Parietal lobe (tissue), 1 donor: ENCODE measurements around the gene H3-3A. TPM values are rescaled to one million over a fixed set of nuclear protein-coding genes. Genes with fewer than 3 reads are reported as not detected.

Experiments used
- total RNA-seq: library from RNA; depleted of rRNA; stranded (reverse); fragments of >200 nt; gene quantifications from one replicate; pipeline ENCODE4 v1.2.3, GENCODE V29; 2014

Gene H3-3A
- total RNA-seq, result 311 TPM

DNA sequence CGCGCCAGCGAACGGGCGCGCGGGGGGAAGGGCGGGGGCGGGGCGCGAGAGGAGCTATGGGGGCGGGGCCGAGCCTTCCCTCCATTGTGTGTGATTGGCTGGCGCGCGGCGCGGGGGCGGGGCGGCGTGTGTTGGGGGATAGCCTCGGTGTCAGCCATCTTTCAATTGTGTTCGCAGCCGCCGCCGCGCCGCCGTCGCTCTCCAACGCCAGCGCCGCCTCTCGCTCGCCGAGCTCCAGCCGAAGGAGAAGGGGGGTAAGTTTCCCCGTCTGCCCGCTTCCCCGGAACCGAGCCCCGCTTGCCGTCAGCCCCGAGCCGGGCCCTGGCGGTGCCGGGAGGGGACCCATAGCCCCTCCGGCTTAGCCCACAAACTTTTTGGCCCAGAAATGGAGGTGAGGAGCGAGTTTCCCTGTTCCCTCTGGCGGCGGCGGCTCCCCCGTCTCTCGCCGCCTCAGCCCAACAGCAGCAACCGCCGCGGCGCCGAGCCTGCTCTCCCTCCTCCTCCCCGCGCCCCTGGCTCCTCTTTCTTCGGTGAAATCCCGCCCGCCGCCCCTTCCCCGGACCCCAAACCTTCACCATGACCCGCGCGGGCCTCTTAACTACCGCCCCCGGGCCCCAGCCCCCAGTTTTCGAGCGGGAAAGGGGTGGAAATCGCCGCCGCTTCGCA lies at the start of gene H3-3A:
H3-3A (plus strand) TSS at position 159 of the 666 bp plus-strand sequence. CDS start 1,636 bp downstream, outside the sequence.

Other genes with a start within 250 kb of the H3-3A start
- 4.4 TPM for gene TMEM63A, start 180.3 kb upstream of the H3-3A start, total RNA-seq
- gene LEFTY1, start 173.6 kb upstream of the H3-3A start, total RNA-seq, result not detected
- gene PYCR2, start 138.5 kb upstream of the H3-3A start, total RNA-seq, result 21.9 TPM
- gene LEFTY2, start 121.5 kb upstream of the H3-3A start, total RNA-seq, result not detected
- gene SDE2, start 63.4 kb upstream of the H3-3A start, total RNA-seq, result 21.9 TPM
- 37.2 TPM for gene ACBD3, start 124.0 kb downstream of the H3-3A start, total RNA-seq
- not detected for gene MIXL1, start 160.9 kb downstream of the H3-3A start, total RNA-seq
- 18.2 TPM for gene LIN9, start 246.4 kb downstream of the H3-3A start, total RNA-seq